Activated CD4-positive, alpha-beta T cell treated with anti-CD3 and anti-CD28 coated beads, Interleukin-2, amount 10 ng/mL, durations not matched to agents 24 days and 14 days (primary cell): ENCODE results near the gene TAF11L3. TPM values are rescaled to one million over a fixed set of nuclear protein-coding genes. Genes with fewer than 3 reads are reported as not detected.
"Not testable (repeated sequence)": the region's sequence is repeated elsewhere in the genome, so short reads cannot be mapped to it uniquely, and the experiment has no call there.

Experiments
- DNase-seq: peaks from one replicate; pipeline ENCODE4 v3.0.0; 2022
- H3K27ac Mint-ChIP-seq: one replicate; pipeline ENCODE4 v1.8.0; 2022; ENCODE audit warnings: mild to moderate bottlenecking, mixed read lengths
- H3K27me3 Mint-ChIP-seq: one replicate; pipeline ENCODE4 v1.8.0; 2022; ENCODE audit warnings: mixed read lengths
- H3K36me3 Mint-ChIP-seq: one replicate; pipeline ENCODE4 v1.8.0; 2022; ENCODE audit warnings: low read depth, mild to moderate bottlenecking, mixed read lengths
- H3K4me1 Mint-ChIP-seq: one replicate; pipeline ENCODE4 v1.8.0; 2021; ENCODE audit warnings: mixed read lengths
- H3K4me3 Mint-ChIP-seq: one replicate; pipeline ENCODE4 v1.8.0; 2022; ENCODE audit warnings: mild to moderate bottlenecking, moderate library complexity, mixed read lengths
- H3K9me3 Mint-ChIP-seq: one replicate; pipeline ENCODE4 v1.8.0; 2021; ENCODE audit warnings: mixed read lengths
- intact Hi-C: fragments of 100-400 bp; cut with micrococcal nuclease; formaldehyde crosslinking; loops from one replicate; pipeline ENCODE4 v1.15.1; 2023
- total RNA-seq: library from RNA; stranded (reverse); gene quantifications from 2 replicates; pipeline ENCODE4 v1.2.3, GENCODE V29; 2022

TAF11L3 gene
- total RNA-seq = not detected in 2 replicates

DNA sequence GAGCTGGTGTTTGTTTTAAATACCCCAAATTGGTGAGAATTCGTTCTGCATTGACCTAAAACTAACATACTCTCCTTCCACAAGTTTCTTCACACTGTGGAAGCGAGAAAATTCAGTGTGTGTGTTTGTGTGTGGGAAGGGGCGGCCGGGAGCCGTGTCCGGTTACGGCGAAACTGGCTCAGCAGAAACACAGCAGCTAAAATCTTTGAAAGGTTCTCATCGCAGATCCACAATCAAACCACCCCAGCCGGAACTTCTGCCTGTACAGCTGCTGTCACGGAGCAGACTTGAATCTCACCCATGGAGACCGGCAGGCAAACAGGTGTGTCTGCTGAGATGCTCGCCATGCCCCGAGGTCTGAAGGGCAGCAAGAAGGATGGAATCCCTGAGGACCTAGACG is at the start of gene TAF11L3:
TAF11L3 (plus strand) TSS at position 301 of the 400 bp plus-strand sequence.
- DNase-seq, H3K4me3 Mint-ChIP-seq, H3K9me3 Mint-ChIP-seq, intact Hi-C loops, H3K27ac Mint-ChIP-seq, H3K4me1 Mint-ChIP-seq, H3K36me3 Mint-ChIP-seq, H3K27me3 Mint-ChIP-seq: not testable (repeated sequence)

DNA sequence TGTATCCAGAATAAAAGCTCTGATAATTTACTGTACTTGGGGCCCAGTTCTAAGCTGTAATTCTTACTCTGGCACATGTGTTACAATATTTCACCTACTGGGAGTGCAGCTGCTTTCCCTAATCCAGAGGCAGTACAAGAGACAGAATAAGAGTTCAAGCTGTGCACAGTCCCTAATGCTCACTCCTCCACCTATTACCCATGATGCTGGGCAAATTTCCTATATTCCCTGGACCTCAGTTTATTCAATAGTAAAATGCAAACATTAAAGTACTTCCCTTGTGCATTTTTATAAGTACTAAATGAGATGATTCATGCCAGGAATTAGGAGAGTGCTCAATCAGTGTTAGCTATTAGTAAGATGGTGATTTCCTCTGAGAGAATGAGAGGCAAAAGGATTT is 48.1 kb upstream of the TAF11L3 start:
- Mint-ChIP-seq H3K9me3 (peaks cover 4% of the 10 kb centered on the region), H3K27me3 (no peaks in the 10 kb centered on the region), H3K27ac (no peak overlapping the region), H3K4me3 (no peak overlapping the region), H3K4me1 (no peaks in the 10 kb centered on the region), H3K36me3 (no peaks in the 10 kb centered on the region)
- no peak for DNase-seq
- intact Hi-C loops = no loop called here

DNA sequence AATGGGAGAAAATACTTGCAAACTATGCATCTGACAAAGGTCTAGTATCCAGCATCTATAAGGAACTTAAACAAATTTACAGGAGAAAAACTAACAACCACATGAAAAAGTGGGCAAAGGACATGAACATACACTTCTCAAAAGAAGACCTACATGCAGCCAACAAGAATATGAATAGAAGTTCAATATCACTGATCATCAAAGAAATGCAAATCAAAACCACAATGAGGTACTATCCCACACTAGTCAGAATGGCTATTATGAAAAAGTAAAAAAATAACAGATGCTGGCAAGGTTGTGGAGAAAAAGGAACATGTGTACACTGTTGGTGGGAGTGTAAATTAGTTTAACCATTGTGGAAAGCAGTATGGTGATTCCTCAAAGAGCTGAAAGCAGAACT is 43.1 kb upstream of the TAF11L3 start:
- intact Hi-C loops, H3K4me3 Mint-ChIP-seq: not testable (repeated sequence)

DNA sequence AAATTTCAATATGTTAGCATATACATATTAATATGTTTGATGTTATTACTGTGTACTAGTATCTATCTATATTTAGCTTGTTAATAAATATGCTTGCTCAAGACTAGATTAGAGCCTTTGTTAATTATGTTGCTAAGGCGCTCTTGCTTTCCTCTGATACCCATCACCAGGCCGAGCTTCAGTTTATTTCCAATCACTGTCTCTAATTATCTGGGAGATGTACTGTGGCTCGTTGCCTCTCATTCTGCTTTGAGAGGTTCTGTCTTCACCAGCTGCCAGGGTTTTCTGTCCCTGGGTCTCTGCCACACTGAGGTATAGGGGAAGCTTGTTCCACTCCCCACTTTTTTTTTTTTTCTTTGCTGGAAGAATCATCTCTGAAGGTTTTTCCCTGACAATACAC is 41.1 kb upstream of the TAF11L3 start:
- H3K4me3 Mint-ChIP-seq = no peak overlapping the region
- intact Hi-C loops = no loop called here
- H3K36me3 Mint-ChIP-seq = no peaks in the 10 kb centered on the region
- H3K9me3 Mint-ChIP-seq = peaks cover 3% of the 10 kb centered on the region
- no peaks in the 10 kb centered on the region for H3K27me3 Mint-ChIP-seq
- no peak for DNase-seq
- no peak overlapping the region for H3K27ac Mint-ChIP-seq
- H3K4me1 Mint-ChIP-seq = no peaks in the 10 kb centered on the region

More for the DNA sequence above, 43.1 kb upstream of the TAF11L3 start:
- H3K27me3 Mint-ChIP-seq, H3K27ac Mint-ChIP-seq, H3K36me3 Mint-ChIP-seq, H3K4me1 Mint-ChIP-seq, H3K9me3 Mint-ChIP-seq, DNase-seq: not testable (repeated sequence)

DNA sequence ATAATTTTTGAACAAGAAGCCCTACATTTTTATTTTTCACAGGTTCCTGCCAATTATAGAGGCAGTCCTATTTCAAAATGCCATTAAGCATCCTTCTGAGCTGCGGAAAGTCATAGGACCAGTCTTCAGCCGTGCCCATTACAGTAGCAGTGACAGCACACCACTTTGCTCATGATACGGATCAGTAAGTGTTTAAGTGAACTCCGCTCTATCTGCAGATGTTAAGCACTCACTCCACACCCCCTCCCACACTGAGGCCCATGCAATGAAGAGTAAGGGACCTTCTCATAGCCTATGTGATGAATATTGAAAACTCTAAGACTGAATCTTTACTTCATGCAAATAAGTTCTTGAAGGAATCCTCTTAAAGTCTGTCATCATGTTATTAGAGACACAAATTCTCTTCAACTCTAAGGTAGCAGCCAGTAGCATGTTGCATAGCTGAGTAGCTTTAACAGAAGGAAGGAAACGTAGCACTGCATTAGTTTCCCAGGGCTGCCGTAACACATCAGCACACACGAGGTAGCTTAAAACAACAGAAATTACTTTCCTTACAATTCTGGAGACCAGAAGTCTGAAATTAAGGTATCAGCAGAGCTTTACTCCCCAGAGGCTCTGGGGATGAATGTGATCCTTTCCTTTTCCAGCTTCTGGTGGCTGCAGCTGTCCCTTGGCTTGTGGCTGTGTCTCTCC is 40.4 kb upstream of the TAF11L3 start:
- peaks cover 3% of the 10 kb centered on the region for H3K9me3 Mint-ChIP-seq
- H3K27me3 Mint-ChIP-seq = no peaks in the 10 kb centered on the region
- DNase-seq = no peak
- H3K4me1 Mint-ChIP-seq = no peaks in the 10 kb centered on the region
- intact Hi-C loops = no loop called here
- H3K27ac Mint-ChIP-seq = no peak overlapping the region
- no peak overlapping the region for H3K4me3 Mint-ChIP-seq
- H3K36me3 Mint-ChIP-seq = no peaks in the 10 kb centered on the region

DNA sequence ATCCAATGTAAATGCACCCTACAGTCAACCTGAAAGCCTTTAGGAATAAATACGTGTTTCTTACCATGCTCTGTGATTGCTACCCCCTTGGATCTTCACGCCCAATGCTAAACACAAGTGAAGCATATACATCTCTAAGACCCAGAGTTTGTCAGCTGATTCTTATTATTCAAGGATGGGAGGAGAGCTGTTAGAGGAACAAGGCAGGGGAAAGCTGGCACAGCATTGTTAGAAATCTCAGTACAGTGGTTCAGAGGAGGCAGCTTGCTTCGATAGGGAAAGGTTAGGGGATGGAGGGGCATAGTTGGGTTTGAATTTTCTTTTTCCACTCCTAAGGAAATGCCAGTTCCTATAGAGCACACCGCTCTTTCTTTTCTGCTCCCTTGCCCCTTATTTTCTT is 36.8 kb upstream of the TAF11L3 start:
- no peak for DNase-seq
- no peak overlapping the region for H3K4me3 Mint-ChIP-seq
- H3K36me3 Mint-ChIP-seq = no peaks in the 10 kb centered on the region
- H3K27ac Mint-ChIP-seq = no peak overlapping the region
- intact Hi-C loops = no loop called here
- no peaks in the 10 kb centered on the region for H3K27me3 Mint-ChIP-seq
- H3K9me3 Mint-ChIP-seq = peaks cover 3% of the 10 kb centered on the region
- H3K4me1 Mint-ChIP-seq = no peaks in the 10 kb centered on the region

DNA sequence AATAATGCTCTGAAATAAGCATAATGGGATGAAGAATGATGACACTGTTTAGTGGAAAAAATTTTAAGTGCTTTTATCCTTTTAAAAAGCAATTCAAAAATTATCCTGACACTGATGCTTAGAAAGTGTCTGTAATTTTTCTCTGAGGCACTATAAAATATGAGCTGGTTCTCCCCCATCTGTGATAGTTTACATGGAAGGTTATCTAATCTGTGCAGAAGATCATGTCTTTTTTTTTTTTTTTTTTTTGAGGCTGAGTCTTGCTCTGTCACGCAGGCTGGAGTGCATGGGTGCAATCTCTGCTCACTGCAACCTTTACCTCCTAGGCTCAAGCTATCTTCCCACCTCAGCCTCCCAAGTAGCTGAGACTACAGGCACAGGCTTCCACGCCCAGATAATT is 35.4 kb upstream of the TAF11L3 start:
- Mint-ChIP-seq H3K9me3 (peaks cover 3% of the 10 kb centered on the region), H3K27ac (no peak overlapping the region), H3K4me3 (no peak overlapping the region), H3K27me3 (no peaks in the 10 kb centered on the region), H3K4me1 (no peaks in the 10 kb centered on the region), H3K36me3 (no peaks in the 10 kb centered on the region)
- no peak for DNase-seq
- intact Hi-C loops = no loop called here

DNA sequence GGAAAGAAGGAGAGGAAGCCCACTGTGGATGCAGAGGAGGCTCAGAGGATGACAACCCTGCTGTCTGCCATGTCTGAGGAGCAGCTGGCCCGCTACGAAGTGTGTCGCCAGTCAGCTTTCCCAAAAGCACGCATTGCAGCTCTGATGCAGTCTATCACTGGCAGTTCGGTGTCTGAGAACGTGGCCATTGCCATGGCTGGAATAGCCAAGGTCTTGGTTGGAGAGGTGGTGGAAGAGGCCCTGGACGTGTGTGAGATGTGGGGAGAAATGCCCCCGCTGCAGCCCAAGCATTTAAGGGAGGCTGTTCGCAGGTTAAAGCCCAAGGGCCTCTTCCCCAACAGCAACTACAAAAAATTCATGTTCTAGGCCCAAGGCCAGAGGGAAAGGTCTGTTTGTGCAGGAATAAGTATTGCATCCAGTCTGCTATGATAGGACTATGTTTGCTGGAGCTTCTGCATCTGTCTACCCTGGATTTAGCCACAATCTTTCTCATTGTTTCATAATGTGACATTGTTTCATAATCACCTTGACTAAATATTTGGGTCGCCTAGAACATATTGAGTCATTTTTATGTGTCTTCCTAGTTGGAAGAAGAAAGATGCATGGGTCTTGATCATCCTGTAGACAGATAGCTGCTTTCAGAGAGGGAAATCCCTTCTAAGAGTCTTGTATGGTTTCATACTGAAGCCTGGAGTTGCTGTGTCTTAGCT is 31.5 kb upstream of the TAF11L3 start:
- H3K27ac Mint-ChIP-seq, intact Hi-C loops, H3K27me3 Mint-ChIP-seq, H3K36me3 Mint-ChIP-seq, DNase-seq, H3K4me1 Mint-ChIP-seq, H3K9me3 Mint-ChIP-seq, H3K4me3 Mint-ChIP-seq: not testable (repeated sequence)

DNA sequence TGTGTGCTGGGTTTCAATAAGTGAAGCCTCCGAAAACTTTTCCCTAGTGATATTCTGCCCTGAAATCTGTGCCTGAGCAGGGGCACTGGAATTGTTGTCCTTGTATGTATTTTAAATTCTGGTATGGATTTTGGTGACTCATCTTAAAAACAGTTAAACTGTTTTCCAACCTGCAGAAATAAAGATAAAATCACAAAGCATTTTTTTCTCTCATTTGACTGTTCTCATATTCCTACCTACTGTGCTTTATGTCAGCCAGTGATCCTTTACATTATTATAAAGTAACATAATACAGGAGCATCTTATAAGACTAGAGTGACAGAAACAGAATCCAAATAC is 31.0 kb upstream of the TAF11L3 start:
- H3K4me1 Mint-ChIP-seq = no peaks in the 10 kb centered on the region
- no peak overlapping the region for H3K27ac Mint-ChIP-seq
- intact Hi-C loops = no loop called here
- no peaks in the 10 kb centered on the region for H3K36me3 Mint-ChIP-seq
- peaks cover 3% of the 10 kb centered on the region for H3K9me3 Mint-ChIP-seq
- H3K4me3 Mint-ChIP-seq = no peak overlapping the region
- no peak for DNase-seq
- no peaks in the 10 kb centered on the region for H3K27me3 Mint-ChIP-seq

DNA sequence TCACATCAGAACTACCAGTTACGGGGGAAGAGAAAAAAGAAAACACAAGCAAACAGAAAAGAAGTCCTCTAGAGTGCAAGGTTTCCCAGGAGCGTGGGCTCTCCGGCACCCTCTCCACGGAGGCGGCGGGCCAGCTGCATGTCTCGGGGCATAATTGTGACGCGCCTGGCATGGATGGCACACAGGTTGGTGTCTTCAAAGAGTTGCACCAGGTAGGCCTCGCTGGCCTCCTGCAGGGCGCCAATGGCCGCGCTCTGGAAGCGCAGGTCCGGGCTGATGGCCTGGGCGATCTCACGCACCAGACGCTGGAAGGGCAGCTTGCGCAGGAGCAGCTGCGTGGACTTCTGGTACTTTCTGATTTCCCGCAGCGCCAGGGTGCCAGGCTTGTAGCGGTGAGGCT is 26.9 kb upstream of the TAF11L3 start:
- DNase-seq, intact Hi-C loops, H3K4me1 Mint-ChIP-seq, H3K27me3 Mint-ChIP-seq, H3K4me3 Mint-ChIP-seq, H3K9me3 Mint-ChIP-seq, H3K36me3 Mint-ChIP-seq, H3K27ac Mint-ChIP-seq: not testable (repeated sequence)

DNA sequence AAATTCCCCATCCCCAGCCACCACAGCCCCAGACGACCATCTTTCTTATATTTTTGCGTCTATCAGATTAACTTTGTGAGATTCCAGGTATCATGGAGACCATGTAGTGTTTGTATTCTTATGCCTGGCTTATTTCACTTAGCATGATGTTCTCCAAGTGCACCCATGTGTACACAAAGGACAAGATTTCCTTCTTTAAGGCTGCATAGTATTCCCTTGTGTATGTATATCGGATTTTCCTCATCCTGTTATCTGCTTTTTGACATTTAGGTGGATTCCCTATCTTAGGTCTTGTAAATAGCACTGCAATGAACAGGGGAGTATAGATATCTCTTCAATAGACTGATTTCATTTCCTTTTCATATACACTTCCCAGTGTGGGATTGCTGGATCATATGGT is 25.4 kb upstream of the TAF11L3 start:
- intact Hi-C loops = no loop called here
- no peak overlapping the region for H3K27ac Mint-ChIP-seq
- H3K36me3 Mint-ChIP-seq = no peaks in the 10 kb centered on the region
- DNase-seq = no peak
- H3K27me3 Mint-ChIP-seq = no peaks in the 10 kb centered on the region
- no peaks in the 10 kb centered on the region for H3K4me1 Mint-ChIP-seq
- H3K4me3 Mint-ChIP-seq = no peak overlapping the region
- H3K9me3 Mint-ChIP-seq = peaks cover 8% of the 10 kb centered on the region

DNA sequence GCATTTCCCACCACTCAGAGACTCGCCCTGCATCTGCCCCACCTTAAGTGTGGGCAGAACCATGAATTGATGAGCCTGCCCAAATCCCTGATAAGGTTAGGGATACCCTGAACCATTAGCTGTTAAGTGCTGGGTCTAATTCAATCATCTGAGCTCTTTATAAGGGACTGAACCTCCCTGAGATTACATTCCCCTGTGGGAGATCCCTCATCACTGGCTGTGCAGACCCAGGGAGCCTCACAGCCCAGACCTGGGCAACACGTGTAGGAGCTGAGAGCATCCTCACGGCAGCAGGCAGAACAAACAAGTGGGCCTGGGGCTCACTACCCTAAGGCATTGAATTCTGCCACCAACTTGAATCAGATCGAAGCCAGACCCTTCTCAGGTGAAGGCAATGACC is 20.7 kb upstream of the TAF11L3 start:
- H3K4me1 Mint-ChIP-seq = no peaks in the 10 kb centered on the region
- H3K27me3 Mint-ChIP-seq = no peaks in the 10 kb centered on the region
- intact Hi-C loops = no loop called here
- no peak overlapping the region for H3K27ac Mint-ChIP-seq
- H3K4me3 Mint-ChIP-seq = no peak overlapping the region
- H3K36me3 Mint-ChIP-seq = no peaks in the 10 kb centered on the region
- DNase-seq = no peak
- H3K9me3 Mint-ChIP-seq = peaks cover 7% of the 10 kb centered on the region

DNA sequence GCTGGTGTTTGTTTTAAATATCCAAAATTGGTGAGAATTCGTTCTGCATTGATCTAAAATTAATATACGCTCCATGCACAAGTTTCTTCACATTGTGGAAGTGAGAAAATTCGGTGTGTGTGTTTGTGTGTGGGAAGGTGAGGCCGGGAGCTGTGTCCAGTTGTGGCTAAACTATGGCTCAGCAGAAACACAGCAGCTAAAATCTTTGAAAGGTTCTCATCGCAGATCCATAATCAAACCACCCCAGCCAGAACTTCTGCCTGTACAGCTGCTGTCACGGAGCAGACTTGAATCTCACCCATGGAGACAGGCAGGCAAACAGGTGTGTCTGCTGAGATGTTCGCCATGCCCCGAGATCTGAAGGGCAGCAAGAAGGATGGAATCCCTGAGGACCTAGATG is 20.2 kb upstream of the TAF11L3 start, which contains the start of gene TAF11L2:
TAF11L2 (plus strand) TSS at position 301 of the 400 bp plus-strand sequence.
- H3K4me1 Mint-ChIP-seq, intact Hi-C loops: not testable (repeated sequence)

DNA sequence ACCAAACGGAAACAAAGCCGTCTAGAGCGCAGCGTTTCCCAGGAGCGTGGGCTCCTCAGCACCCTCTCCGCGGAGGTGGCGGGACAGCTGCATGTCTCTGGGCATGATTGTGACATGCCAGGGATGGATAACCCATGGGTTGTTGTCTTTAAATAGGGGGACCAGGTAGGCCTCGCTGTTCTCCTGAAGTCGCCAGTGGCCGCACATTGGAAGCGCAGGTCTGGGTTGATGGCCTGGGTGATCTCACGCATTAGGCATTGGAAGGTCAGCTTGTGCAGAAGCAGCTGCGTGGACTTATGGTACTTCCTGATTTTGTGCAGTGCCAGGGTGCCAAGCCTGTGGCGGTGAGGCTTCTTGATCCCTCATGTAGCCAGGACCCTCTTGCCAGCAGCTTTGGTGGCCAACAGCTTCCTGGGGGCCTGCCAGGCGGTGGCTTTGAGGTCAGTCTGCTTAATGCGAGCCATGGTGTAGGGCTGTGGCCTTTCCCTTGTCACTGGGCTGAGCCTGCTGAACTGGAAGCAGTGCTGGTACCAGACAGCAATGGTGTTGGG is 6.3 kb upstream of the TAF11L3 start:
- Mint-ChIP-seq H3K4me1 (no peaks in the 10 kb centered on the region), H3K27me3 (no peaks in the 10 kb centered on the region), H3K36me3 (no peaks in the 10 kb centered on the region), H3K9me3 (no peaks in the 10 kb centered on the region), H3K4me3 (no peak overlapping the region), H3K27ac (no peak overlapping the region)
- no peak for DNase-seq
- intact Hi-C loops = no loop called here

More for the DNA sequence above, 20.2 kb upstream of the TAF11L3 start, which contains the start of gene TAF11L2:
- not testable (repeated sequence) for H3K4me3 Mint-ChIP-seq, H3K27ac Mint-ChIP-seq, DNase-seq, H3K9me3 Mint-ChIP-seq, H3K36me3 Mint-ChIP-seq, H3K27me3 Mint-ChIP-seq
